Activated B cell treated with CpG ODN at 0.5 μM for 24 hours (primary cell): ENCODE measurements around the gene FHAD1. TPM values are rescaled to one million over a fixed set of nuclear protein-coding genes. Genes with fewer than 3 reads are reported as not detected.

Experiments
- ATAC-seq: fragments of 200-7000 bp; cut with Tn5 transposase; one replicate; pipeline ENCODE4 v1.10.0; 2021; ENCODE audit warnings: low read depth, mild to moderate bottlenecking, moderate library complexity
- CTCF ChIA-PET: fragments of 350-600 bp; sonication (Branson Sonifier 250); formaldehyde crosslinking; loops from one replicate; lab custom pipeline; 2021; ENCODE audit warnings: antibody characterized with exemption; lab: Charles Lee
- POLR2A ChIA-PET: fragments of 350-600 bp; sonication (Branson Sonifier 250); formaldehyde crosslinking; loops from one replicate; lab custom pipeline; 2021; ENCODE audit warnings: antibody characterized with exemption; lab: Charles Lee
- DNase-seq: peaks from one replicate; pipeline ENCODE4 v3.0.0; 2022
- H3K27ac Mint-ChIP-seq: one replicate; pipeline ENCODE4 v1.8.0; 2020; ENCODE audit warnings: mixed read lengths
- H3K27me3 Mint-ChIP-seq: one replicate; pipeline ENCODE4 v1.8.0; 2021; ENCODE audit warnings: mixed read lengths
- H3K36me3 Mint-ChIP-seq: one replicate; pipeline ENCODE4 v1.8.0; 2021; ENCODE audit warnings: low read depth, mixed read lengths
- H3K4me1 Mint-ChIP-seq: one replicate; pipeline ENCODE4 v1.8.0; 2021; ENCODE audit warnings: mixed read lengths
- H3K4me3 Mint-ChIP-seq: one replicate; pipeline ENCODE4 v1.8.0; 2020; ENCODE audit warnings: mild to moderate bottlenecking, mixed read lengths
- H3K9me3 Mint-ChIP-seq: one replicate; pipeline ENCODE4 v1.8.0; 2020; ENCODE audit warnings: mixed read lengths
- CTCF ChIP-seq: fragments of 200-600 bp; IDR thresholded peaks from one replicate; pipeline ENCODE4 v1.8.0; 2022; ENCODE audit warnings: antibody characterized with exemption, mild to moderate bottlenecking
- intact Hi-C: fragments of 100-400 bp; cut with micrococcal nuclease; formaldehyde crosslinking; loops from one replicate; pipeline ENCODE4 v1.15.1; 2024
- total RNA-seq: library from RNA; stranded (reverse); gene quantifications from 2 replicates; pipeline ENCODE4 v1.2.3, GENCODE V29; 2022

Gene FHAD1
- total RNA-seq, 1 donor from 2014 or later, result not detected

- ChIA-PET CTCF (no interaction called here), POLR2A (no interaction called here)
- Mint-ChIP-seq H3K36me3 (no peaks in the 10 kb centered on the region), H3K4me3 (no peak overlapping the region), H3K4me1 (no peaks in the 10 kb centered on the region), H3K27me3 (peaks cover 21% of the 10 kb centered on the region), H3K9me3 (no peaks in the 10 kb centered on the region), H3K27ac (no peak overlapping the region)
- ATAC-seq, result no peak
- intact Hi-C loops, result no loop called here
- no peak for TF ChIP-seq CTCF
- DNase-seq, result no peak
Observed at GRCh38 chr1:15326691-15327588, 79.9 kb downstream of the FHAD1 start.

- CTCF ChIA-PET, result interaction anchor here (0.8 kb wide), 1 partner anchor 104 kb away, joined by 3 read pairs; no protein-coding TSS in a partner anchor
- Mint-ChIP-seq H3K27ac (no peak overlapping the region), H3K4me3 (no peak overlapping the region), H3K36me3 (no peaks in the 10 kb centered on the region), H3K4me1 (no peaks in the 10 kb centered on the region), H3K27me3 (peaks cover 21% of the 10 kb centered on the region), H3K9me3 (no peaks in the 10 kb centered on the region)
- intact Hi-C loops, result no loop called here
- ATAC-seq (no peak), DNase-seq (no peak)
- POLR2A ChIA-PET, result no interaction called here
- no peak for TF ChIP-seq CTCF
Observed at GRCh38 chr1:15328351-15329103, 81.5 kb downstream of the FHAD1 start.

- Mint-ChIP-seq H3K36me3 (no peaks in the 10 kb centered on the region), H3K27me3 (peaks cover 21% of the 10 kb centered on the region), H3K9me3 (no peaks in the 10 kb centered on the region), H3K27ac (no peak overlapping the region), H3K4me3 (no peak overlapping the region), H3K4me1 (no peaks in the 10 kb centered on the region)
- intact Hi-C loops, result no loop called here
- DNase-seq (no peak), ATAC-seq (no peak)
- ChIA-PET POLR2A (no interaction called here), CTCF (no interaction called here)
- no peak for TF ChIP-seq CTCF
Observed at GRCh38 chr1:15329104-15329820, 82.2 kb downstream of the FHAD1 start.

GRCh38 chr1:15330028-15330427 lies 83.0 kb downstream of the FHAD1 start:
- no peaks in the 10 kb centered on the region for H3K36me3 Mint-ChIP-seq
- CTCF ChIA-PET, result no interaction called here
- H3K9me3 Mint-ChIP-seq, result no peaks in the 10 kb centered on the region
- TF ChIP-seq CTCF, result no peak
- no peaks in the 10 kb centered on the region for H3K4me1 Mint-ChIP-seq
- no peak overlapping the region for H3K27ac Mint-ChIP-seq
- H3K4me3 Mint-ChIP-seq, result no peak overlapping the region
- H3K27me3 Mint-ChIP-seq, result peaks cover 21% of the 10 kb centered on the region
- ATAC-seq (no peak), DNase-seq (no peak)
- intact Hi-C loops, result no loop called here
- POLR2A ChIA-PET, result no interaction called here
